IMR-90 (cell line): Measurements from ENCODE around the gene DHX57. TPM values are rescaled to one million over a fixed set of nuclear protein-coding genes. Genes with fewer than 3 reads are reported as not detected.

Experiments used
- ATAC-seq: fragments of 200-7000 bp; cut with Tn5 transposase; 2 replicates; pipeline ENCODE4 v1.9.1; 2020; ENCODE audit warnings: low read depth, mild to moderate bottlenecking, moderate library complexity
- BruUV-seq: library from RNA; stranded (reverse); fragments of 400-500 nt; replicated peaks from 2 replicates; lab custom pipeline; 2021; lab: Mats Ljungman, UMichigan
- CTCF ChIA-PET: fragments of 300-600 bp; formaldehyde crosslinking; extraction: SDS; loops from one replicate; lab custom pipeline; 2021; ENCODE audit warnings: antibody characterized with exemption; lab: Yijun Ruan, JAX
- POLR2A ChIA-PET: fragments of 300-600 bp; sonication (Branson Sonifier 250); formaldehyde crosslinking; loops from one replicate; lab custom pipeline; 2022; ENCODE audit warnings: antibody characterized with exemption; ENCODE audit not compliant: unreplicated experiment; lab: Charles Lee
- DNase-seq: peaks from one replicate; pipeline ENCODE4 v3.0.0; 2013
- H2AFZ ChIP-seq: replicated peaks from 2 replicates; pipeline ENCODE3; 2013; ENCODE audit warnings: low read length, mild to moderate bottlenecking; ENCODE audit not compliant: poor library complexity
- H2AK5ac ChIP-seq: 2 replicates; pipeline ENCODE4 v1.6.1; 2013; ENCODE audit warnings: low read depth, low read length, inconsistent platforms
- H2AK9ac ChIP-seq: replicated peaks from 2 replicates; pipeline ENCODE3; 2013; ENCODE audit warnings: mild to moderate bottlenecking, low read depth, low read length, moderate library complexity; ENCODE audit not compliant: poor library complexity
- H2BK120ac ChIP-seq: 2 replicates; pipeline ENCODE4 v1.6.1; 2013; ENCODE audit warnings: low read depth, low read length, inconsistent platforms
- H2BK15ac ChIP-seq: 3 replicates; pipeline ENCODE4 v1.6.1; 2013; ENCODE audit warnings: low read depth, low read length, inconsistent platforms
- H2BK20ac ChIP-seq: 2 replicates; pipeline ENCODE4 v1.6.1; 2013; ENCODE audit warnings: low read depth, mild to moderate bottlenecking, inconsistent platforms, low read length, moderate library complexity
- H2BK5ac ChIP-seq: 2 replicates; pipeline ENCODE4 v1.6.1; 2013; ENCODE audit warnings: mild to moderate bottlenecking, low read depth, low read length, inconsistent platforms; ENCODE audit not compliant: poor library complexity, severe bottlenecking
- H3K14ac ChIP-seq: replicated peaks from 2 replicates; pipeline ENCODE4 v1.6.1; 2013; ENCODE audit warnings: low read depth, low read length, inconsistent platforms
- H3K18ac ChIP-seq: 2 replicates; pipeline ENCODE4 v1.6.1; 2013; ENCODE audit warnings: low read depth, low read length, control low read depth
- H3K23ac ChIP-seq: 2 replicates; pipeline ENCODE4 v1.6.1; 2013; ENCODE audit warnings: low read depth, low read length, inconsistent platforms
- H3K27ac ChIP-seq: 2 replicates; pipeline ENCODE4 v1.5.1; 2013; ENCODE audit warnings: mild to moderate bottlenecking, control low read depth, low read length; ENCODE audit not compliant: insufficient read depth
- H3K27me3 ChIP-seq: 2 replicates; pipeline ENCODE4 v1.6.1; 2013; ENCODE audit warnings: low read length; ENCODE audit not compliant: control insufficient read depth, insufficient read depth
- H3K36me3 ChIP-seq: 2 replicates; pipeline ENCODE4 v1.6.1; 2013; ENCODE audit warnings: low read length, mixed read lengths; ENCODE audit not compliant: control insufficient read depth, insufficient read depth
- H3K4ac ChIP-seq: 2 replicates; pipeline ENCODE4 v1.6.1; 2013; ENCODE audit warnings: low read depth, low read length, inconsistent platforms
- H3K4me1 ChIP-seq: 2 replicates; pipeline ENCODE4 v1.6.1; 2013; ENCODE audit warnings: low read length, mixed read lengths; ENCODE audit not compliant: control insufficient read depth, insufficient read depth
- H3K4me2 ChIP-seq: 2 replicates; pipeline ENCODE4 v1.6.1; 2013; ENCODE audit warnings: low read depth, mild to moderate bottlenecking, control low read depth, low read length, moderate library complexity
- H3K4me3 ChIP-seq: 2 replicates; pipeline ENCODE4 v1.5.1; 2013; ENCODE audit warnings: low read depth, mild to moderate bottlenecking, control low read depth, low read length, moderate library complexity; ENCODE audit not compliant: insufficient read depth
- H3K56ac ChIP-seq: 2 replicates; pipeline ENCODE4 v1.6.1; 2013; ENCODE audit warnings: low read length, inconsistent platforms; ENCODE audit not compliant: insufficient read depth; ENCODE audit errors: extremely low read depth
- H3K79me1 ChIP-seq, 2 experiments: 2 replicates each; pipeline ENCODE4 v1.6.1; 2013; ENCODE audit warnings: low read length in 2 of 2, inconsistent platforms in 1 of 2, low read depth in 1 of 2
- H3K9ac ChIP-seq: 2 replicates; pipeline ENCODE4 v1.6.1; 2013; ENCODE audit warnings: low read depth, low read length, control low read depth
- H3K9me1 ChIP-seq: 2 replicates; pipeline ENCODE4 v1.6.1; 2013; ENCODE audit warnings: low read length, inconsistent platforms; ENCODE audit not compliant: insufficient read depth
- H3K9me3 ChIP-seq: 2 replicates; pipeline ENCODE4 v1.6.1; 2013; ENCODE audit warnings: low read length; ENCODE audit not compliant: control insufficient read depth, insufficient read depth
- H4K20me1 ChIP-seq: 2 replicates; pipeline ENCODE4 v1.6.1; 2013; ENCODE audit warnings: low read length, inconsistent platforms; ENCODE audit not compliant: insufficient read depth
- H4K5ac ChIP-seq: 2 replicates; pipeline ENCODE4 v1.6.1; 2013; ENCODE audit warnings: mild to moderate bottlenecking, low read depth, low read length, control low read depth
- H4K8ac ChIP-seq, 2 experiments: 2 replicates each; pipeline ENCODE4 v1.6.1; 2013; ENCODE audit warnings: low read depth in 2 of 2, low read length in 2 of 2, control low read depth in 1 of 2, inconsistent platforms in 1 of 2
- H4K91ac ChIP-seq: 2 replicates; pipeline ENCODE4 v1.6.1; 2013; ENCODE audit warnings: low read depth, low read length, inconsistent platforms; ENCODE audit not compliant: insufficient read depth
- BHLHE40 ChIP-seq: fragments of 150-350 bp; IDR thresholded peaks from 2 replicates; pipeline ENCODE4 v1.6.1; 2016; ENCODE audit warnings: mild to moderate bottlenecking, low read depth, low read length
- CEBPB ChIP-seq: IDR thresholded peaks from 2 replicates; pipeline ENCODE4 v1.6.1; 2012; ENCODE audit warnings: low read depth, low read length, improper control_type of control experiment
- CHD1 ChIP-seq: IDR thresholded peaks from 2 replicates; pipeline ENCODE4 v1.6.1; 2012; ENCODE audit warnings: low read depth, low read length, improper control_type of control experiment
- FOS ChIP-seq: fragments of 150-350 bp; IDR thresholded peaks from 2 replicates; pipeline ENCODE4 v1.6.1; 2016; ENCODE audit warnings: low read depth, low read length
- MAFK ChIP-seq: IDR thresholded peaks from 2 replicates; pipeline ENCODE4 v1.6.1; 2012; ENCODE audit warnings: low read depth, low read length, improper control_type of control experiment
- MAZ ChIP-seq: IDR thresholded peaks from 2 replicates; pipeline ENCODE4 v1.6.1; 2012; ENCODE audit warnings: low read depth, mild to moderate bottlenecking, low read length, improper control_type of control experiment, moderate library complexity, borderline replicate concordance
- MXI1 ChIP-seq: IDR thresholded peaks from 2 replicates; pipeline ENCODE4 v1.6.1; 2012; ENCODE audit warnings: low read depth, mild to moderate bottlenecking, low read length, moderate library complexity, borderline replicate concordance
- NFE2L2 ChIP-seq: fragments of 150-350 bp; IDR thresholded peaks from 2 replicates; pipeline ENCODE4 v1.6.1; 2016; ENCODE audit warnings: low read depth, mild to moderate bottlenecking, low read length
- POLR2A ChIP-seq: IDR thresholded peaks from 2 replicates; pipeline ENCODE4 v1.6.1; 2012; ENCODE audit warnings: mild to moderate bottlenecking, low read depth, low read length
- RAD21 ChIP-seq: IDR thresholded peaks from 2 replicates; pipeline ENCODE4 v1.6.1; 2012; ENCODE audit warnings: low read length, improper control_type of control experiment
- RCOR1 ChIP-seq: IDR thresholded peaks from 2 replicates; pipeline ENCODE4 v1.6.1; 2012; ENCODE audit warnings: mild to moderate bottlenecking, low read length, improper control_type of control experiment; ENCODE audit not compliant: insufficient replicate concordance
- RFX5 ChIP-seq: IDR thresholded peaks from 2 replicates; pipeline ENCODE4 v1.8.0; 2012; ENCODE audit warnings: low read depth, mild to moderate bottlenecking, low read length, moderate library complexity
- SMC3 ChIP-seq: fragments of 150-350 bp; IDR thresholded peaks from 2 replicates; pipeline ENCODE4 v1.6.1; 2016; ENCODE audit warnings: low read depth, mild to moderate bottlenecking, antibody characterized with exemption, low read length, moderate library complexity
- WGBS, 2 experiments: methylation state at CpG; one replicate each; pipeline versions ENCODE4 v1.1.5 to v1.1.7; 2013; ENCODE audit warnings: missing lambda C conversion rate in 2 of 2; ENCODE audit not compliant: insufficient read length in 1 of 2; ENCODE audit errors: extremely low coverage in 2 of 2; 5-methylcytosine and 5-hydroxymethylcytosine counted together
- dilution Hi-C: fragments of 300-500 bp; cut with HindIII; formaldehyde crosslinking; loops from one replicate; pipeline ENCODE4 v1.14.3; 2018; ENCODE audit warnings: low sequenced_read_pairs; ENCODE audit not compliant: unreplicated experiment
- in situ Hi-C: fragments of 300-500 bp; cut with MboI; formaldehyde crosslinking; loops from 3 replicates; pipeline ENCODE4 v1.14.3; 2019; ENCODE audit warnings: low sequenced_read_pairs, inconsistent platforms, mixed read lengths
- intact Hi-C: fragments of 100-400 bp; cut with micrococcal nuclease; formaldehyde crosslinking; loops from 2 replicates; pipeline ENCODE4 v1.10.0; 2022
- polyA plus RNA-seq, 3 experiments: library from polyadenylated mRNA; depleted of rRNA; stranded (reverse); fragments of >200 nt; gene quantifications; 2 replicates each; pipeline ENCODE4 v1.2.3, GENCODE V29; 2012; ENCODE audit warnings: low replicate concordance in 1 of 3
- total RNA-seq: library from RNA; depleted of rRNA; stranded (reverse); fragments of >200 nt; gene quantifications from 2 replicates; pipeline ENCODE4 v1.2.3, GENCODE V29; 2012
- TF ChIP-seq, protein P1 (sequence below): conservative IDR thresholded peaks from 2 replicates; pipeline ENCODE4 v1.5.1; 2012; ENCODE audit warnings: mild to moderate bottlenecking, low read depth, low read length, improper control_type of control experiment
- TF ChIP-seq, protein P2 (sequence below): fragments of 150-350 bp; IDR thresholded peaks from 2 replicates; pipeline ENCODE4 v1.6.1; 2016; ENCODE audit warnings: low read depth, mild to moderate bottlenecking, low read length, moderate library complexity, borderline replicate concordance
- TF ChIP-seq, protein P3 (sequence below): fragments of 150-350 bp; IDR thresholded peaks from 2 replicates; pipeline ENCODE4 v1.6.1; 2017; ENCODE audit warnings: mild to moderate bottlenecking, antibody characterized with exemption, low read length, low read depth

DHX57 gene
- total and polyA plus RNA-seq, 2 of the 4 experiments (the other 2 are of a cell fraction), result 9.5 to 24.4 TPM

DNA sequence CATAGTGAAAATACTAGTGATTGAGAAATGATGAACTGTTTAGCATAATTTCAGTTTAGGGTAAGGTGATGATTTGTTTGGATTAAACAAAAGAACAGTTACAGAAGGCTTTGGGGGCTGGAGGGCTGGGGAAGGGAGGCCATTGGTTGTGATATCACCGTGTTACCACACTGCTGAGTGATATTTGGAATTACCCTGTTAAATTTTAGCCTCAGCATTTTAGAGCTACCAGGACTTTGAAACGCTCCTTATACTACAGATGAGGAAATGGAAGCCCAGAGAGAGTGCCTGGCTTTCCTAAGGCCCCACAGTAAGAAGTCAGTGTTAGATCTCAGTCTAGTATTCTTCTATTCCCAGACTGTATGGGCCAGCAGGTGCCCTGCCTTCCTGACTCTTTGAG is 29.5 kb upstream of the DHX57 start:
- Histone ChIP-seq H2AFZ (no peak overlapping the region), H3K23ac (no peak overlapping the region), H2BK5ac (no peak overlapping the region), H3K27me3 (peaks cover 2% of the 10 kb centered on the region; the same call in 1 of the 2 replicates), H3K56ac (no peak overlapping the region), H3K9me3 (no peaks in the 10 kb centered on the region), H3K4me1 (no peaks in the 10 kb centered on the region), H3K9me1 (no peaks in the 10 kb centered on the region), H3K4ac (no peak overlapping the region), H3K27ac (no peak overlapping the region), H4K91ac (no peak overlapping the region), H4K5ac (no peak overlapping the region), H2BK20ac (no peak overlapping the region), H3K18ac (no peak overlapping the region), H4K8ac (no peak overlapping the region), H3K4me3 (no peak overlapping the region), H3K36me3 (no peaks in the 10 kb centered on the region), H2AK9ac (no peak overlapping the region), H3K79me1 (no peaks in the 10 kb centered on the region), H3K9ac (no peak overlapping the region), H2BK15ac (no peak overlapping the region), H2AK5ac (no peak overlapping the region), H3K4me2 (no peak overlapping the region), H3K14ac (no peak overlapping the region), H4K20me1 (no peaks in the 10 kb centered on the region), H2BK120ac (no peak overlapping the region)
- dilution Hi-C loops, result no loop called here
- ATAC-seq (no peak), DNase-seq (no peak)
- no CpG with 5 or more reads among the region's 2 CpGs for whole genome bisulfite sequencing, 2 experiments
- no TSS peak for BruUV-seq
- ChIA-PET CTCF (no interaction called here), POLR2A (no interaction called here)
- in situ Hi-C loops, result no loop called here
- intact Hi-C loops, result no loop called here
- no peak for TF ChIP-seq CEBPB
- no peak for TF ChIP-seq RCOR1
- no peak for TF ChIP-seq BHLHE40
- TF ChIP-seq RAD21, result no peak
- no peak for TF ChIP-seq SMC3
- TF ChIP-seq MAFK, result no peak
- TF ChIP-seq, protein P1, sequence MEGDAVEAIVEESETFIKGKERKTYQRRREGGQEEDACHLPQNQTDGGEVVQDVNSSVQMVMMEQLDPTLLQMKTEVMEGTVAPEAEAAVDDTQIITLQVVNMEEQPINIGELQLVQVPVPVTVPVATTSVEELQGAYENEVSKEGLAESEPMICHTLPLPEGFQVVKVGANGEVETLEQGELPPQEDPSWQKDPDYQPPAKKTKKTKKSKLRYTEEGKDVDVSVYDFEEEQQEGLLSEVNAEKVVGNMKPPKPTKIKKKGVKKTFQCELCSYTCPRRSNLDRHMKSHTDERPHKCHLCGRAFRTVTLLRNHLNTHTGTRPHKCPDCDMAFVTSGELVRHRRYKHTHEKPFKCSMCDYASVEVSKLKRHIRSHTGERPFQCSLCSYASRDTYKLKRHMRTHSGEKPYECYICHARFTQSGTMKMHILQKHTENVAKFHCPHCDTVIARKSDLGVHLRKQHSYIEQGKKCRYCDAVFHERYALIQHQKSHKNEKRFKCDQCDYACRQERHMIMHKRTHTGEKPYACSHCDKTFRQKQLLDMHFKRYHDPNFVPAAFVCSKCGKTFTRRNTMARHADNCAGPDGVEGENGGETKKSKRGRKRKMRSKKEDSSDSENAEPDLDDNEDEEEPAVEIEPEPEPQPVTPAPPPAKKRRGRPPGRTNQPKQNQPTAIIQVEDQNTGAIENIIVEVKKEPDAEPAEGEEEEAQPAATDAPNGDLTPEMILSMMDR, result no peak
- TF ChIP-seq POLR2A, result no peak
- TF ChIP-seq, protein P2, sequence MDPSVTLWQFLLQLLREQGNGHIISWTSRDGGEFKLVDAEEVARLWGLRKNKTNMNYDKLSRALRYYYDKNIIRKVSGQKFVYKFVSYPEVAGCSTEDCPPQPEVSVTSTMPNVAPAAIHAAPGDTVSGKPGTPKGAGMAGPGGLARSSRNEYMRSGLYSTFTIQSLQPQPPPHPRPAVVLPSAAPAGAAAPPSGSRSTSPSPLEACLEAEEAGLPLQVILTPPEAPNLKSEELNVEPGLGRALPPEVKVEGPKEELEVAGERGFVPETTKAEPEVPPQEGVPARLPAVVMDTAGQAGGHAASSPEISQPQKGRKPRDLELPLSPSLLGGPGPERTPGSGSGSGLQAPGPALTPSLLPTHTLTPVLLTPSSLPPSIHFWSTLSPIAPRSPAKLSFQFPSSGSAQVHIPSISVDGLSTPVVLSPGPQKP, result no peak
- TF ChIP-seq NFE2L2, result no peak
- TF ChIP-seq CHD1, result no peak
- TF ChIP-seq MAZ, result no peak
- TF ChIP-seq RFX5, result no peak
- TF ChIP-seq MXI1, result no peak
- TF ChIP-seq FOS, result no peak
- TF ChIP-seq, protein P3, sequence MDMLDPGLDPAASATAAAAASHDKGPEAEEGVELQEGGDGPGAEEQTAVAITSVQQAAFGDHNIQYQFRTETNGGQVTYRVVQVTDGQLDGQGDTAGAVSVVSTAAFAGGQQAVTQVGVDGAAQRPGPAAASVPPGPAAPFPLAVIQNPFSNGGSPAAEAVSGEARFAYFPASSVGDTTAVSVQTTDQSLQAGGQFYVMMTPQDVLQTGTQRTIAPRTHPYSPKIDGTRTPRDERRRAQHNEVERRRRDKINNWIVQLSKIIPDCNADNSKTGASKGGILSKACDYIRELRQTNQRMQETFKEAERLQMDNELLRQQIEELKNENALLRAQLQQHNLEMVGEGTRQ, result no peak
